CD4-positive, CD25-positive, alpha-beta regulatory T cell (primary cell): ENCODE measurements around the gene TMEM109. TPM values are rescaled to one million over a fixed set of nuclear protein-coding genes. Genes with fewer than 3 reads are reported as not detected.

ENCODE experiments used
- ATAC-seq, 2 donors: fragments of 150-1000 bp; cut with Tn5 transposase; one replicate each; pipeline ENCODE4 v1.10.0; 2021; ENCODE audit warnings: low read depth in 2 of 2, moderate number of reproducible peaks in 2 of 2, moderate library complexity in 1 of 2
- DNase-seq, 3 donors: peaks; one replicate each; pipeline versions ENCODE4 v3.0.0 to v3.0.0-alpha.2; 2012 to 2022; ENCODE audit warnings: mixed read lengths in 1 of 3
- H3K27ac ChIP-seq: one replicate; pipeline ENCODE4 v1.7.0; 2013; ENCODE audit warnings: mild to moderate bottlenecking, low read length; ENCODE audit not compliant: insufficient read depth, poor library complexity, severe bottlenecking
- H3K27me3 ChIP-seq: one replicate; pipeline ENCODE4 v1.7.0; 2013; ENCODE audit warnings: low read length; ENCODE audit not compliant: control insufficient read depth, insufficient read depth
- H3K36me3 ChIP-seq: one replicate; pipeline ENCODE4 v1.7.0; 2013; ENCODE audit warnings: mild to moderate bottlenecking, low read length, moderate library complexity; ENCODE audit not compliant: control insufficient read depth, insufficient read depth
- H3K4me1 ChIP-seq: 2 replicates; pipeline ENCODE4 v1.7.0; 2013; ENCODE audit warnings: mild to moderate bottlenecking, low read length; ENCODE audit not compliant: insufficient read depth, control insufficient read depth, poor library complexity, severe bottlenecking
- H3K4me3 ChIP-seq: one replicate; pipeline ENCODE4 v1.7.0; 2013; ENCODE audit warnings: low read depth, mild to moderate bottlenecking, low read length, moderate library complexity
- H3K9me3 ChIP-seq, 2 experiments: 1 replicate in 1 of 2; 2 replicates in 1 of 2; pipeline ENCODE4 v1.7.0; 2013; ENCODE audit warnings: low read length in 2 of 2, mild to moderate bottlenecking in 1 of 2, moderate library complexity in 1 of 2; ENCODE audit not compliant: control insufficient read depth in 2 of 2
- H3K27ac Mint-ChIP-seq, 3 donors: one replicate each; pipeline ENCODE4 v1.8.0; 2020 to 2022; ENCODE audit warnings: mild to moderate bottlenecking in 3 of 3, mixed read lengths in 3 of 3, moderate library complexity in 2 of 3
- H3K27me3 Mint-ChIP-seq: one replicate; pipeline ENCODE4 v1.8.0; 2022; ENCODE audit warnings: mild to moderate bottlenecking, mixed read lengths
- H3K36me3 Mint-ChIP-seq: one replicate; pipeline ENCODE4 v1.8.0; 2020; ENCODE audit warnings: mixed read lengths
- H3K4me1 Mint-ChIP-seq, 4 donors: one replicate each; pipeline ENCODE4 v1.8.0; 2020 to 2022; ENCODE audit warnings: mixed read lengths in 4 of 4, mild to moderate bottlenecking in 1 of 4
- H3K4me3 Mint-ChIP-seq, 4 donors: one replicate each; pipeline ENCODE4 v1.8.0; 2020 to 2022; ENCODE audit warnings: mild to moderate bottlenecking in 4 of 4, mixed read lengths in 4 of 4, moderate library complexity in 3 of 4
- H3K9me3 Mint-ChIP-seq, 7 donors: one replicate each; pipeline ENCODE4 v1.8.0; 2020 to 2022; ENCODE audit warnings: mixed read lengths in 7 of 7, mild to moderate bottlenecking in 3 of 7, moderate library complexity in 2 of 7
- polyA plus RNA-seq, 4 donors: library from polyadenylated mRNA; unstranded; fragments of 300-500 nt; fragmentation: Illumina TruSeq; gene quantifications; one replicate each; pipeline ENCODE4 v1.2.3, GENCODE V29; 2021
- total RNA-seq: library from RNA; stranded (reverse); gene quantifications from one replicate; pipeline ENCODE4 v1.2.3, GENCODE V29; 2022

TMEM109 gene
- total and polyA plus RNA-seq, 5 donors from 2014 or later: 49.9 to 215 (median 192) TPM

- DNase-seq: no peak
- Histone ChIP-seq H3K27ac (no peak overlapping the region), H3K27me3 (peaks cover 8% of the 10 kb centered on the region), H3K36me3 (no peaks in the 10 kb centered on the region), H3K9me3 (no peaks in the 10 kb centered on the region), H3K4me1 (peaks cover 9% of the 10 kb centered on the region), H3K4me3 (no peak overlapping the region)
- Mint-ChIP-seq H3K27me3 (peaks cover 28% of the 10 kb centered on the region), H3K9me3 (no peaks in the 10 kb centered on the region), H3K4me1 (peaks cover 0 to 9% (median 4%) of the 10 kb centered on the region in 4 donors), H3K27ac (peak overlapping the region in 1 of 3 donors; percentile 78), H3K4me3 (no peak overlapping the region), H3K36me3 (peaks cover 3% of the 10 kb centered on the region)
- no peak for ATAC-seq
Observed at GRCh38 chr11:60929764-60930163, 15.8 kb downstream of the TMEM109 start.

- DNase-seq (no peak), ATAC-seq (no peak)
- H3K27ac Mint-ChIP-seq: no peak overlapping the region
- peaks cover 3% of the 10 kb centered on the region for H3K36me3 Mint-ChIP-seq
- Histone ChIP-seq H3K9me3 (no peaks in the 10 kb centered on the region), H3K4me3 (no peak overlapping the region), H3K27ac (no peak overlapping the region), H3K4me1 (peaks cover 3% of the 10 kb centered on the region), H3K27me3 (peaks cover 8% of the 10 kb centered on the region), H3K36me3 (no peaks in the 10 kb centered on the region)
- H3K4me3 Mint-ChIP-seq: no peak overlapping the region
- H3K27me3 Mint-ChIP-seq: peaks cover 24% of the 10 kb centered on the region
- H3K9me3 Mint-ChIP-seq: peaks cover 0 to 2% (median 0%) of the 10 kb centered on the region in 7 donors
- peaks cover 0 to 4% (median under 1%) of the 10 kb centered on the region in 4 donors for H3K4me1 Mint-ChIP-seq
Observed at GRCh38 chr11:60930394-60930793, 16.4 kb downstream of the TMEM109 start.

- no peaks in the 10 kb centered on the region for H3K4me1 ChIP-seq
- Mint-ChIP-seq H3K27me3 (peaks cover 8% of the 10 kb centered on the region), H3K9me3 (peaks cover 0 to 2% (median 0%) of the 10 kb centered on the region in 7 donors), H3K4me1 (no peaks in the 10 kb centered on the region), H3K36me3 (no peaks in the 10 kb centered on the region), H3K27ac (no peak overlapping the region), H3K4me3 (no peak overlapping the region)
- H3K36me3 ChIP-seq: no peaks in the 10 kb centered on the region
- no peak for DNase-seq
- peaks cover 3% of the 10 kb centered on the region for H3K27me3 ChIP-seq
- H3K9me3 ChIP-seq: no peaks in the 10 kb centered on the region
- no peak overlapping the region for H3K4me3 ChIP-seq
- peak in 1 of 2 donors; percentile 12 for ATAC-seq
- no peak overlapping the region for H3K27ac ChIP-seq
Observed at GRCh38 chr11:60931917-60932316, 18.0 kb downstream of the TMEM109 start.

- Histone ChIP-seq H3K36me3 (no peaks in the 10 kb centered on the region), H3K4me1 (no peaks in the 10 kb centered on the region), H3K27ac (no peak overlapping the region), H3K9me3 (no peaks in the 10 kb centered on the region), H3K27me3 (peaks cover 3% of the 10 kb centered on the region), H3K4me3 (no peak overlapping the region)
- ATAC-seq (peak in 1 of 2 donors; percentile 35), DNase-seq (no peak)
- peaks cover 0 to 2% (median 0%) of the 10 kb centered on the region in 7 donors for H3K9me3 Mint-ChIP-seq
- peak overlapping the region in 1 of 3 donors; percentile 77 for H3K27ac Mint-ChIP-seq
- no peak overlapping the region for H3K4me3 Mint-ChIP-seq
- no peaks in the 10 kb centered on the region for H3K36me3 Mint-ChIP-seq
- H3K27me3 Mint-ChIP-seq: peaks cover 4% of the 10 kb centered on the region
- H3K4me1 Mint-ChIP-seq: no peaks in the 10 kb centered on the region
Observed at GRCh38 chr11:60932605-60933356, 18.8 kb downstream of the TMEM109 start.

- Histone ChIP-seq H3K27ac (no peak overlapping the region), H3K36me3 (no peaks in the 10 kb centered on the region), H3K4me1 (no peaks in the 10 kb centered on the region), H3K9me3 (no peaks in the 10 kb centered on the region), H3K27me3 (peaks cover 3% of the 10 kb centered on the region), H3K4me3 (no peak overlapping the region)
- Mint-ChIP-seq H3K4me3 (no peak overlapping the region), H3K9me3 (peaks cover 0 to 2% (median 0%) of the 10 kb centered on the region in 7 donors), H3K4me1 (no peaks in the 10 kb centered on the region), H3K27ac (no peak overlapping the region), H3K36me3 (no peaks in the 10 kb centered on the region), H3K27me3 (peaks cover 4% of the 10 kb centered on the region)
- no peak for ATAC-seq
- no peak for DNase-seq
Observed at GRCh38 chr11:60933416-60934123, 19.6 kb downstream of the TMEM109 start.

GRCh38 chr11:60934124-60934789, 20.3 kb downstream of the TMEM109 start:
- Mint-ChIP-seq H3K4me1 (no peaks in the 10 kb centered on the region), H3K27ac (no peak overlapping the region)
- no peak for ATAC-seq

GRCh38 chr11:60934790-60935605, 21.0 kb downstream of the TMEM109 start:
- peaks cover 4% of the 10 kb centered on the region for H3K27me3 Mint-ChIP-seq
- no peak overlapping the region for H3K4me3 Mint-ChIP-seq
- H3K4me1 Mint-ChIP-seq: no peaks in the 10 kb centered on the region
- Histone ChIP-seq H3K36me3 (no peaks in the 10 kb centered on the region), H3K9me3 (no peaks in the 10 kb centered on the region), H3K4me1 (no peaks in the 10 kb centered on the region), H3K27ac (no peak overlapping the region), H3K4me3 (no peak overlapping the region), H3K27me3 (no peaks in the 10 kb centered on the region)
- no peak for DNase-seq
- H3K36me3 Mint-ChIP-seq: no peaks in the 10 kb centered on the region
- H3K27ac Mint-ChIP-seq: peak overlapping the region in 1 of 3 donors; percentile 60
- no peak for ATAC-seq
- H3K9me3 Mint-ChIP-seq: peaks cover 0 to 2% (median 0%) of the 10 kb centered on the region in 7 donors

More at GRCh38 chr11:60934124-60934789, 20.3 kb downstream of the TMEM109 start:
- H3K36me3 ChIP-seq: no peaks in the 10 kb centered on the region
- no peaks in the 10 kb centered on the region for H3K9me3 ChIP-seq
- Mint-ChIP-seq H3K36me3 (no peaks in the 10 kb centered on the region), H3K9me3 (peaks cover 0 to 2% (median 0%) of the 10 kb centered on the region in 7 donors), H3K4me3 (no peak overlapping the region), H3K27me3 (peaks cover 4% of the 10 kb centered on the region)
- no peak overlapping the region for H3K4me3 ChIP-seq
- DNase-seq: no peak
- no peaks in the 10 kb centered on the region for H3K4me1 ChIP-seq
- peaks cover 3% of the 10 kb centered on the region for H3K27me3 ChIP-seq
- no peak overlapping the region for H3K27ac ChIP-seq
